ENCODE results near the gene DEFB129.

The DEFB129 gene

GRCh38 chr20:271069-271468, 44.0 kb downstream of the DEFB129 start:
- no peak overlapping the region for H3K4me3 ChIP-seq (ENCODE audit: low read length)
- TF ChIP-seq ZNF274 (IDR thresholded peaks at IDR 0.05; ENCODE audit: low read depth, low read length): no peak

GRCh38 chr20:271528-271927, 44.5 kb downstream of the DEFB129 start:
- no peak overlapping the region for H3K4me3 ChIP-seq (ENCODE audit: low read length)
- no peak for TF ChIP-seq ZNF274 (IDR thresholded peaks at IDR 0.05; ENCODE audit: low read depth, low read length)

GRCh38 chr20:272718-273117, 45.7 kb downstream of the DEFB129 start:
- no peak for TF ChIP-seq ZNF274 (IDR thresholded peaks at IDR 0.05; ENCODE audit: low read depth, low read length)
- H3K4me3 ChIP-seq (ENCODE audit: low read length): no peak overlapping the region

GRCh38 chr20:273884-274283, 46.8 kb downstream of the DEFB129 start:
- TF ChIP-seq ZNF274 (IDR thresholded peaks at IDR 0.05; ENCODE audit: low read depth, low read length): no peak
- no peak overlapping the region for H3K4me3 ChIP-seq (ENCODE audit: low read length)

DNA sequence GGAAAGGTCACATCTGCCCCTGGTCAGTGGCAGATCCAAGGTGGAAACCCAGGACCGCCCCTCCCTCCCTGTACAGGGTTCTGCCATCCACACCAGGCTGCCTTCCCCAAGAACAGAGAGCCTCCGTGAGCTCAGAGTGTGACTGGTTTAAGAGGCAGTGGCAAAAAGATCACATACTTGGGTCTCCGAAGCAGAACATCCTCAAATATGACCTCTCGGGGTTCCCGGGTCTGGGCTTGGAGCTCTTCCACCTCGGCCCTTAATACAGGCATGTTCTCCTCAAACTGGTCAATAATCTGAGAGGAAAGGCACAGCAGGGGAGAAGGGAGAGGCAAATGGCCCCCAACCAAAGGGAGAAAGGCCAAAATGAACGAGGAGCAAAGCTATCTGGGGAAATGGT, 48.7 kb downstream of the DEFB129 start:
- no peak overlapping the region for H3K4me3 ChIP-seq (ENCODE audit: low read length)

GRCh38 chr20:276620-277495, 49.8 kb downstream of the DEFB129 start:
- no peak overlapping the region for H3K4me3 ChIP-seq (ENCODE audit: low read length)
- no peak for TF ChIP-seq ZNF274 (IDR thresholded peaks at IDR 0.05; ENCODE audit: low read depth, low read length)

More for the DNA sequence above, 48.7 kb downstream of the DEFB129 start:
- TF ChIP-seq ZNF274 (IDR thresholded peaks at IDR 0.05; ENCODE audit: low read depth, low read length): no peak

- no peak overlapping the region for H3K4me3 ChIP-seq (ENCODE audit: low read length)
- TF ChIP-seq ZNF274 (IDR thresholded peaks at IDR 0.05; ENCODE audit: low read depth, low read length): no peak
Observed at GRCh38 chr20:277496-277781, 50.4 kb downstream of the DEFB129 start.

GRCh38 chr20:278181-278580, 51.1 kb downstream of the DEFB129 start:
- H3K4me3 ChIP-seq (ENCODE audit: low read length): no peak overlapping the region
- TF ChIP-seq ZNF274 (IDR thresholded peaks at IDR 0.05; ENCODE audit: low read depth, low read length): no peak

GRCh38 chr20:278607-279571, 51.8 kb downstream of the DEFB129 start:
- no peak for TF ChIP-seq ZNF274 (IDR thresholded peaks at IDR 0.05; ENCODE audit: low read depth, low read length)
- no peak overlapping the region for H3K4me3 ChIP-seq (ENCODE audit: low read length)

Measured in GM08714 (cell line).